ENCODE data around the gene UMAD1. TPM values are rescaled to one million over a fixed set of nuclear protein-coding genes. Genes with fewer than 3 reads are reported as not detected.

Gene UMAD1
- total and polyA plus RNA-seq, 2 donors (not counting 3 experiments of a cell fraction or from before 2014, with no cell fraction given): 5.6 to 6.6 TPM

- dilution Hi-C loops (cut with MboI; ENCODE audit: extremely low pct_ligation_motif_present, low sequenced_read_pairs) (no loop called here), intact Hi-C loops (cut with micrococcal nuclease) (loop anchor here (5.0 kb wide), 1 partner anchor 273 kb away; no protein-coding TSS in a partner anchor)
- Histone ChIP-seq H3K9ac (replicated peaks; ENCODE audit: extremely low read depth, insufficient read depth, low read length) (no peak overlapping the region), H3K79me2 (ENCODE audit: control insufficient read depth, insufficient read depth, low read length) (no peaks in the 10 kb centered on the region), H4K20me1 (replicated peaks; ENCODE audit: control insufficient read depth, extremely low read depth, insufficient read depth, low read length) (no peaks in the 10 kb centered on the region), H3K4me2 (ENCODE audit: insufficient read depth, low read length) (no peak overlapping the region), H3K9me1 (replicated peaks; ENCODE audit: control insufficient read depth, extremely low read depth, insufficient read depth, low read length) (no peaks in the 10 kb centered on the region), H3K27ac (ENCODE audit: insufficient read depth, low read depth, low read length) (no peak overlapping the region), H3K4me3 (replicated peaks in 1 of 3; ENCODE audit: insufficient read depth in 1 of 3, low read depth in 1 of 3, low read length in 3 of 3) (no peak overlapping the region), H2AFZ (ENCODE audit: low read depth, low read length) (no peak overlapping the region), H3K36me3 (ENCODE audit: control insufficient read depth in 2 of 2, extremely low read depth in 1 of 2, insufficient read depth in 2 of 2, low read length in 2 of 2) (no peaks in the 10 kb centered on the region), H3K9me3 (replicated peaks; ENCODE audit: control insufficient read depth, insufficient read depth, low read length) (no peaks in the 10 kb centered on the region), H3K27me3 (ENCODE audit: control insufficient read depth in 2 of 2, insufficient read depth in 2 of 2, low read length in 2 of 2) (no peaks in the 10 kb centered on the region), H3K4me1 (ENCODE audit: control insufficient read depth, extremely low read depth, insufficient read depth, low read length) (no peaks in the 10 kb centered on the region)
- TF ChIP-seq GATA2 (IDR thresholded peaks at IDR 0.05; ENCODE audit: insufficient read depth, insufficient read length, low read depth, low read length): no peak
- TF ChIP-seq POLR2A (IDR thresholded peaks at IDR 0.05; ENCODE audit: low read depth, low read length): no peak
- no peak for TF ChIP-seq FOS (IDR thresholded peaks at IDR 0.05; ENCODE audit: borderline replicate concordance, insufficient read depth, low read length)
- TF ChIP-seq MYC (IDR thresholded peaks at IDR 0.05; ENCODE audit: low read depth, low read length): no peak
- no peak for TF ChIP-seq POLR2AphosphoS5 (IDR thresholded peaks at IDR 0.05; ENCODE audit: insufficient read depth, low read depth, low read length)
- no peak for TF ChIP-seq MAX (IDR thresholded peaks at IDR 0.05; ENCODE audit: insufficient read depth, insufficient read length)
- no peak for TF ChIP-seq CTCF (IDR thresholded peaks at IDR 0.05; ENCODE audit: extremely low read depth in 1 of 2, insufficient read depth in 1 of 2, low read depth in 1 of 2, low read length in 2 of 2)
- TF ChIP-seq EZH2 (IDR thresholded peaks at IDR 0.05; ENCODE audit: borderline replicate concordance, low read depth, low read length, severe bottlenecking): no peak
- TF ChIP-seq JUN (IDR thresholded peaks at IDR 0.05; ENCODE audit: borderline replicate concordance, insufficient read depth, insufficient read length, low read depth): no peak
- no TSS peak for BruUV-seq (replicated peaks)
- no peak for DNase-seq (ENCODE audit: low read depth, low spot score)
- ChIA-PET CTCF (interaction anchor here (1.0 to 11.7 kb wide), 2 partner anchors 14 to 18 kb away, joined by 3 to 121 read pairs; no protein-coding TSS in a partner anchor), POLR2A (no interaction called here)
- no peak for FAIRE-seq
Measured at GRCh38 chr7:7699380-7699779, 58.8 kb downstream of the UMAD1 start.
